ENCODE measurements around the gene HOXD1. TPM values are rescaled to one million over a fixed set of nuclear protein-coding genes. Genes with fewer than 3 reads are reported as not detected.

The HOXD1 gene
- total RNA-seq, result not detected in 2 replicates

DNA sequence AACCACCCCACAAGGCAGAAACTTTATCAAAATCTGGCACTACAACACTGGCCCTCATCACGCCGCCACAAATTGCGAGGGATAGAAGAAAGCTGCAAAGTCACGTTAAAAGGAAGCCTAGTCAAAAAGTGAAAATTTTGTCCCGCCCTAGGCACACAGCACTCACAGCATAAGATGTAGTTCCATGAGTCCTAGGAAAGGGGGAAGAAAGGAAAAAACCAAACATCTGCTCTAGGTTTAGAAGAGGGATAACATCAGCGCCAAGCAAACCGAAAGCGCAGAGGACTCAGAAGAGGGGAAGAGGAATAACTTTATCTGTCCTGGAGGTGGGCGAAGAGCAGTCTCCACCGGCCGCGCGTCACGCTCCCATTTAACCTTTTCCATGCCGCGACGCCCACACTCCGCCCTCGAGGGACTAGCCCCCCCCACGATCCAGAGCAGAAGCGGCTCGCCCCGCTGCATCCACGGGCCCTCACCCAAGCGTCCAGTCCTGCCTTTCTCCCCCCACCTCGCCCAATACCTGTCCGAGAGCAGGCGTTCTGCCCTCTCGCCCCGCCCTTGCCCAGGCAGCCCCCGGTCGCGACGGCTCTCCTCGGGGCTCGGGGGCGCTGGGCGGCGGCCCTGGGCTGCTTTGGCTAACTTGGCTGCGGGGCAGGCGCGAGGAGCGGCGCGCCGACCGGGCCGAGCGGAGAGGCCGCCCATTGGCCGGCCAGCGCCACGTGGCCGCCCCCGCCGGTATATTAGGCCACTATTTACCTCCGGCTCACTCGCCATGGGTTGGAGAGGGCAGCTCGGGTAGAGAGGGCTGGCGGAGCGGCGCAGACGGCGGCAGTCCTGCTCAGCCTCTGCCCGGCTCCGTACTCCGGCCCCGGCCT is at the start of gene HOXD1:
Gene HOXD1 (plus strand): TSS at position 770 of the 875 bp plus-strand sequence. CDS start 134 bp downstream, outside the sequence.

DNA sequence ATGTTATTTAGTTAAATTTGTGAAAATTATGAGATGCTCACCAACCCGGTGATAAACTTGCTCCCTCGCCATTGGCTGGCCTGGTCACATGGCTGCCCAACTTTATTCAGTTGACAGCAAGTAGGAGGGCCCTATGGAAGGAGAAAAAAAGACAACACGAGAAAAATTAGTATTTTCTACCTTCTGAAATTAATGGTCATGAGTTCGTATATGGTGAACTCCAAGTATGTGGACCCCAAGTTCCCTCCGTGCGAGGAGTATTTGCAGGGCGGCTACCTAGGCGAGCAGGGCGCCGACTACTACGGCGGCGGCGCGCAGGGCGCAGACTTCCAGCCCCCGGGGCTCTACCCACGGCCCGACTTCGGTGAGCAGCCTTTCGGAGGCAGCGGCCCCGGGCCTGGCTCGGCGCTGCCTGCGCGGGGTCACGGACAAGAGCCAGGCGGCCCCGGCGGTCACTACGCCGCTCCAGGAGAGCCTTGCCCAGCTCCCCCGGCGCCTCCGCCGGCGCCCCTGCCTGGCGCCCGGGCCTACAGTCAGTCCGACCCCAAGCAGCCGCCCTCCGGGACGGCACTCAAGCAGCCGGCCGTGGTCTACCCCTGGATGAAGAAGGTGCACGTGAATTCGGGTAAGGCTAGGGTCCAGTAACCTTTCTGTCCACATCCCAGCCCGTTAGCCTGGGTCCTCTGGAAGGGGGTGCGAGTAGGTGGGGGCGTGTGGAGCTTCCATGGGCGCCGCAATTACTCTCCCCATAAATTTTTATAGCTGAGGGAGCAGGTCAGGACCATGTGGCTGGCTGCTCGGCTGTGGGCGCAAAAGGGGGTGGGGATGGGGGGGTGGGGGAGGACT is 36.8 kb upstream of the HOXD1 start, which contains the start of gene HOXD4:
Gene HOXD4 (plus strand): TSS at position 109 of the 846 bp plus-strand sequence. CDS start 84 bp downstream, at position 193.

DNA sequence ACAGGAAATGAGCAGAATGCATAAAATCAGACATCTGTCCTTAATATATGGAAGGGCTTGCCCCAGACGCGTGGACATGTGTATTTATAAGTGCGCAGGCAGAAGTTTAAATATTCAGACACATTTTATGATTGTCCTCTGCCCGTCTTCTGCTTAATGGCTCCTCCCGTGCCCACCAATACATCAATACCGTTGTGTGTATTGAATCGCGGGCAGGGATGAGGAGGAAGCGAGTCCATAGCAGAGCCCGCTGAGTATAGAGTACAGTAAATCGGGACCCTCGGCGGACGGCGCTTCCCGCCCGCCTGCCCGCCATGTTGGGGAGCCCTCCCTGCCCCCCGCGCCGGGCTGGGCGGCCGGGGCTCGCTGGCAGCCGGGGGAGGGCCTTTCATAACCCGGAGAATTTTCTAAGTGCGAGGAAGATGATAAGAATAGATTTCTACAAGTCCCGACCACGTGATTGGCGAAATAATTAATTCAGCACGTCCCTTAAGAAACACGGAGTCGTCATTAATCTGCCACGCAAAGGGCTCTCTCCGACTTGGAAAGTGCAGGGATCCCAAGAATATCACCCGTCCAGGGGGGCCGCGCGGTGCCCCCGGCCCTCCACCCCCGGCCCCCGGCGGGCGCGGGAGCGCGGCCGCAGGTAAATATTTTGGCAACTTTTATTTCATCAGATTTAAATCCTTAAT is 31.5 kb upstream of the HOXD1 start, which contains the start of gene HOXD3:
Gene HOXD3 (plus strand): TSS at position 501 of the 692 bp plus-strand sequence. CDS start 11,808 bp downstream, outside the sequence.

Other genes starting within 250 kb of the HOXD1 start
- gene LNPK, start 186.4 kb upstream of the HOXD1 start, total RNA-seq, result 18.2 and 19.5 TPM in 2 replicates
- gene EVX2, start 104.7 kb upstream of the HOXD1 start, total RNA-seq, result not detected in 2 replicates
- not detected in 2 replicates for gene HOXD13, start 95.9 kb upstream of the HOXD1 start, total RNA-seq
- gene HOXD12, start 88.9 kb upstream of the HOXD1 start, total RNA-seq, result not detected in 2 replicates
- not detected in 2 replicates for gene HOXD11, start 81.4 kb upstream of the HOXD1 start, total RNA-seq
- gene HOXD10, start 71.9 kb upstream of the HOXD1 start, total RNA-seq, result not detected in 2 replicates
- gene HOXD9, start 65.9 kb upstream of the HOXD1 start, total RNA-seq, result 0.12 TPM in 1 of 2 replicates, not detected in the other
- 0.62 TPM in 1 of 2 replicates, not detected in the other for gene HOXD8, start 59.0 kb upstream of the HOXD1 start, total RNA-seq
- 0.87 TPM in 1 of 2 replicates, not detected in the other for gene HOXD4, start 37.1 kb upstream of the HOXD1 start, total RNA-seq
- not detected in 2 replicates for gene HOXD3, start 31.4 kb upstream of the HOXD1 start, total RNA-seq
- 19.0 and 23.4 TPM in 2 replicates for gene MTX2, start 80.8 kb downstream of the HOXD1 start, total RNA-seq